Keratinocyte (primary cell): ENCODE results near the gene BTBD10. TPM values are rescaled to one million over a fixed set of nuclear protein-coding genes. Genes with fewer than 3 reads are reported as not detected.

ENCODE experiments used
- DNase-seq: peaks from one replicate; pipeline ENCODE4 v3.0.0-alpha.2; 2011; ENCODE audit warnings: low read depth, missing footprints, low spot score
- FAIRE-seq: peaks from 2 replicates; lab custom pipeline; 2011; peaks lifted over from hg19 to GRCh38; lab: Jason Lieb, UNC
- H2AFZ ChIP-seq: 2 replicates; pipeline ENCODE4 v1.6.0; 2012; ENCODE audit warnings: low read length, control low read depth, inconsistent platforms; ENCODE audit not compliant: control insufficient read depth
- H3K27ac ChIP-seq: 2 replicates; pipeline ENCODE4 v1.5.1; 2011; ENCODE audit warnings: low read length; ENCODE audit not compliant: control insufficient read depth, insufficient read depth
- H3K27me3 ChIP-seq: 3 replicates; pipeline ENCODE4 v1.6.0; 2011; ENCODE audit warnings: low read length; ENCODE audit not compliant: control insufficient read depth, insufficient read depth; ENCODE audit errors: extremely low read depth
- H3K36me3 ChIP-seq, 2 experiments: 2 replicates in 1 of 2; 3 replicates in 1 of 2; pipeline ENCODE4 v1.5.1; 2011; ENCODE audit warnings: low read length in 2 of 2, mild to moderate bottlenecking in 1 of 2; ENCODE audit not compliant: control insufficient read depth in 2 of 2, insufficient read depth in 2 of 2; ENCODE audit errors: extremely low read depth in 1 of 2
- H3K4me1 ChIP-seq: 3 replicates; pipeline ENCODE4 v1.5.1; 2011; ENCODE audit warnings: low read length; ENCODE audit not compliant: control insufficient read depth, insufficient read depth; ENCODE audit errors: extremely low read depth
- H3K4me2 ChIP-seq: 3 replicates; pipeline ENCODE4 v1.6.0; 2011; ENCODE audit warnings: low read depth, low read length; ENCODE audit not compliant: control insufficient read depth, insufficient read depth; ENCODE audit errors: extremely low read depth
- H3K4me3 ChIP-seq, 3 experiments: fragments of 200-600 bp in 1 of 3; sonication (generic) in 1 of 3; 2 replicates in 2 of 3; 3 replicates in 1 of 3; pipeline ENCODE4 v1.5.1; 2011 to 2016; ENCODE audit warnings: low read length in 3 of 3, mild to moderate bottlenecking in 3 of 3, control low read depth in 2 of 3, inconsistent platforms in 1 of 3, low read depth in 1 of 3, mixed read lengths in 1 of 3, mixed run types in 1 of 3, moderate library complexity in 1 of 3; ENCODE audit not compliant: control insufficient read depth in 2 of 3, insufficient read depth in 2 of 3; ENCODE audit errors: extremely low read depth in 1 of 3
- H3K79me2 ChIP-seq: 2 replicates; pipeline ENCODE4 v1.6.0; 2012; ENCODE audit warnings: low read length; ENCODE audit not compliant: control insufficient read depth, insufficient read depth
- H3K9ac ChIP-seq: 3 replicates; pipeline ENCODE4 v1.6.0; 2011; ENCODE audit warnings: low read length; ENCODE audit not compliant: control insufficient read depth, insufficient read depth; ENCODE audit errors: extremely low read depth
- H3K9me1 ChIP-seq: 3 replicates; pipeline ENCODE4 v1.6.0; 2011; ENCODE audit warnings: low read length; ENCODE audit not compliant: control insufficient read depth, insufficient read depth; ENCODE audit errors: extremely low read depth
- H3K9me3 ChIP-seq: 2 replicates; pipeline ENCODE4 v1.5.1; 2012; ENCODE audit warnings: low read depth, low read length; ENCODE audit not compliant: control insufficient read depth
- H4K20me1 ChIP-seq: 3 replicates; pipeline ENCODE4 v1.6.0; 2011; ENCODE audit warnings: low read length; ENCODE audit not compliant: control insufficient read depth, insufficient read depth; ENCODE audit errors: extremely low read depth
- EZH2 ChIP-seq: IDR thresholded peaks from one replicate; pipeline ENCODE4 v1.6.1; 2012; ENCODE audit warnings: inconsistent platforms, mild to moderate bottlenecking, low read length, moderate library complexity
- dilution Hi-C: fragments of 300-500 bp; cut with MboI; formaldehyde crosslinking; loops from one replicate; pipeline ENCODE4 v1.7.0; 2020; ENCODE audit warnings: low sequenced_read_pairs; ENCODE audit not compliant: extremely low pct_ligation_motif_present
- polyA plus RNA-seq, 5 experiments: library from polyadenylated mRNA; depleted of rRNA in 3 of 5; stranded (reverse) in 3 of 5; stranded (forward) in 1 of 5; unstranded in 1 of 5; fragments of >200 nt; gene quantifications; 1 replicate in 1 of 5; 2 replicates in 3 of 5; 3 replicates in 1 of 5; pipeline versions ENCODE4 v1.2.1 to v1.2.3, GENCODE V29; 2011 to 2012; ENCODE audit warnings: missing spikeins in 2 of 5, low read depth in 1 of 5, low replicate concordance in 1 of 5
- TF ChIP-seq, protein P1 (sequence below), 3 experiments: IDR thresholded peaks in 1 of 3; conservative IDR thresholded peaks in 1 of 3; optimal IDR thresholded peaks in 1 of 3; 2 replicates in 2 of 3; 3 replicates in 1 of 3; pipeline versions ENCODE3 to v1.5.1; 2011; ENCODE audit warnings: low read length in 3 of 3, mild to moderate bottlenecking in 3 of 3, moderate library complexity in 2 of 3, control low read depth in 1 of 3, inconsistent platforms in 1 of 3; ENCODE audit not compliant: insufficient read depth in 2 of 3; ENCODE audit errors: extremely low read depth in 1 of 3

The BTBD10 gene
- polyA plus RNA-seq, 1 donor (not counting 4 experiments of a cell fraction or from before 2014, with no cell fraction given): 76.0 TPM

DNA sequence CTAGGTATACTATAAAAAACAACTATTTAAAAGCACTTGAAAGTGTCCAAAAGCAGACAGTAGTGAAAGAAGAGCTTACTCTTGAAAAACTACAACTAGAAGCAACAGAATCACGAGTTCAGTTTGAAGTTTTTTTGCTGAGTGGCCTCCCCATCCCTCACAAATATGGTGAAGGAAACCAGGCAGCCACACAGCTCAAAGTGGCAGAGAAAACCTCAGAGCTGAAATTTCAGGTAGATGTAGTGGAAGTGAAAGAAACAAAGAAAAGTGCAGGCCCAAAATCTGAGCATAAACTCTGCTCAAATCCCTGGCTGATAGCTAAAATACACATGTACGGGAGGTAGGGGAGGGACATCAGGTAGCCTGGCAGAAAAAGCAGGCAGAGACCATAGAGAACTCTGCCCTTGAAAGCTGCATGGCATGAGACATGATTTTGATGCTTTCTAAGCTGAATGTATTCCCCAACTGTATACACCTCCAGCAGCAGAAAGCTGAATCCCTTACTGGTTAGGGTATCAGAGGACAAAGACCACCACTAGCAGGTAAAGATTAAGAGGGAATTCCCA, 12.1 kb downstream of the BTBD10 start:
- DNase-seq (no peak), FAIRE-seq (no peak)
- TF ChIP-seq, protein P1, sequence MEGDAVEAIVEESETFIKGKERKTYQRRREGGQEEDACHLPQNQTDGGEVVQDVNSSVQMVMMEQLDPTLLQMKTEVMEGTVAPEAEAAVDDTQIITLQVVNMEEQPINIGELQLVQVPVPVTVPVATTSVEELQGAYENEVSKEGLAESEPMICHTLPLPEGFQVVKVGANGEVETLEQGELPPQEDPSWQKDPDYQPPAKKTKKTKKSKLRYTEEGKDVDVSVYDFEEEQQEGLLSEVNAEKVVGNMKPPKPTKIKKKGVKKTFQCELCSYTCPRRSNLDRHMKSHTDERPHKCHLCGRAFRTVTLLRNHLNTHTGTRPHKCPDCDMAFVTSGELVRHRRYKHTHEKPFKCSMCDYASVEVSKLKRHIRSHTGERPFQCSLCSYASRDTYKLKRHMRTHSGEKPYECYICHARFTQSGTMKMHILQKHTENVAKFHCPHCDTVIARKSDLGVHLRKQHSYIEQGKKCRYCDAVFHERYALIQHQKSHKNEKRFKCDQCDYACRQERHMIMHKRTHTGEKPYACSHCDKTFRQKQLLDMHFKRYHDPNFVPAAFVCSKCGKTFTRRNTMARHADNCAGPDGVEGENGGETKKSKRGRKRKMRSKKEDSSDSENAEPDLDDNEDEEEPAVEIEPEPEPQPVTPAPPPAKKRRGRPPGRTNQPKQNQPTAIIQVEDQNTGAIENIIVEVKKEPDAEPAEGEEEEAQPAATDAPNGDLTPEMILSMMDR (optimal IDR thresholded peaks at IDR 0.05 in 1 of 3, IDR thresholded peaks at IDR 0.05 in 1 of 3, conservative IDR thresholded peaks at IDR 0.05 in 1 of 3; ENCODE audit: extremely low read depth in 1 of 3, insufficient read depth in 2 of 3, low read length in 3 of 3): no peak
- TF ChIP-seq EZH2: no peak
- dilution Hi-C loops: no loop called here
- peaks cover 94% of the 10 kb centered on the region for H3K79me2 ChIP-seq
- no peak overlapping the region for H3K4me3 ChIP-seq
- H3K27ac ChIP-seq: no peak overlapping the region
- no peak overlapping the region for H3K4me2 ChIP-seq
- H3K9me1 ChIP-seq: no peaks in the 10 kb centered on the region
- no peaks in the 10 kb centered on the region for H3K9me3 ChIP-seq
- H2AFZ ChIP-seq: no peak overlapping the region
- H4K20me1 ChIP-seq: no peaks in the 10 kb centered on the region
- peaks cover 7% of the 10 kb centered on the region for H3K4me1 ChIP-seq
- H3K36me3 ChIP-seq: no peaks in the 10 kb centered on the region
- H3K9ac ChIP-seq: no peak overlapping the region
- H3K27me3 ChIP-seq: no peaks in the 10 kb centered on the region

DNA sequence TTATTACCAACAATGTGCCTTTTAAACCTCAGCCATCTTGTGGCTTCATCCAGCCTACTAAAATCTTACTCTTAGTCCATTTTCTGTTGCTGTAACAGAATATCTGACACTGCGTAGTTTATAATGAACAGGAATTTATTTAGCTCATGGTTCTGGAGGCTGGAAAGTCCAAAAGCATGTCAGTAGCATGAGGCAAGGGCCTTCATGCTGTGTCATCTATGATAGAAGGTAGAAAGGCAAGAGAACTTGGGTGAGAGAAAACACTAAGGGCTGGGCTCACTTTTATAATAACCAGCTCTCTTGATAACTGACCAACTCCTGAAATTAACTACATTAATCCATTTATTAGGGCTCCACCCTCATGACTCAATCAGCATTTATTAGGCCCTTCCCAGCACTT, 13.5 kb downstream of the BTBD10 start:
- dilution Hi-C loops: no loop called here

More for the DNA sequence above, 13.5 kb downstream of the BTBD10 start:
- no peaks in the 10 kb centered on the region for H3K36me3 ChIP-seq
- peaks cover 3% of the 10 kb centered on the region for H4K20me1 ChIP-seq
- H3K27ac ChIP-seq: no peak overlapping the region
- no peak overlapping the region for H3K4me2 ChIP-seq
- no peak overlapping the region for H3K4me3 ChIP-seq
- DNase-seq (no peak), FAIRE-seq (no peak)
- no peaks in the 10 kb centered on the region for H3K9me3 ChIP-seq
- H3K27me3 ChIP-seq: no peaks in the 10 kb centered on the region
- H3K4me1 ChIP-seq: peaks cover 7% of the 10 kb centered on the region
- H2AFZ ChIP-seq: no peak overlapping the region
- no peaks in the 10 kb centered on the region for H3K9me1 ChIP-seq
- H3K79me2 ChIP-seq: peaks cover 94% of the 10 kb centered on the region
- no peak overlapping the region for H3K9ac ChIP-seq
- no peak for TF ChIP-seq EZH2
- TF ChIP-seq, protein P1 (optimal IDR thresholded peaks at IDR 0.05 in 1 of 3, IDR thresholded peaks at IDR 0.05 in 1 of 3, conservative IDR thresholded peaks at IDR 0.05 in 1 of 3; ENCODE audit: extremely low read depth in 1 of 3, insufficient read depth in 2 of 3, low read length in 3 of 3): no peak
